ENCODE measurements around the gene DENND2D.

Gene DENND2D

DNA sequence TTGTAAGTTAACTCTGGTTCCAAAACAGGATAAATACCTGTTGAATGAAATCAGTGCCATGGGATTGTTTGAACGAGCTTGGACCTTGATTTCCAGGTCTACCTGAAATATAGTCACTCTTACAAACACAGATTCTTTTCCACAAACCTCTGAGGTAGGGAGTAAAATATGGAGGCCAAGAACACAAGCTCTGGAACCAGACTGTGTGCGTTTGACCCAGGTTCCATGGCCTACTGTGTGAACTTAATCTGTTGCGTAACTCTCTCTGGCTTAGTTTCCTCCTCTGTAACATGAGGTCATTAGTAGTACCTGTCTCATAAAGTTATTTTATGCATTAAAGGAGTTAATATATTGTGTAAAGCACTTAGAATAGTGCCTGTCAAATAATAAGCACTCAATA lies 25.1 kb downstream of the DENND2D start:
- no peak for DNase-seq (ENCODE audit: low read depth in 2 of 2)

DNA sequence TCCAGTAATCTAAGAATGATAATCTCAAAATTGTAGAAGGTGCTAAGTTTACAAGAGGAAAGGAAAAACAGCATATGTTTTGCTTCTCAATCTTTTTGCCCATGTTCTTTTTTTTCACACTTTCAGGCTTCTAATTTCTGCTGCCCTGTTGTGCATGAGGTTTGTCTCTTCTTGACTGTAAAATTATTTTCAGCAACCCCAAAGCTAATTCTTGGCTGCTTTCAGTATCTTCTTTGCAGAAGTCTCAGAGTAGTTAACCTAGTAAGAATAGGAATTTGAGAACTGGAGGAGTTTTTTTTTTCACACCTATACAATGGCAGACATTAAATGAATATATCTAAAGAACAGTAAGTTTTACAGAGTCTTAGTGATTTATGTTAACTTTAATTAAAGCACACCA lies 26.4 kb downstream of the DENND2D start:
- no peak for DNase-seq (ENCODE audit: low read depth in 2 of 2)

DNA sequence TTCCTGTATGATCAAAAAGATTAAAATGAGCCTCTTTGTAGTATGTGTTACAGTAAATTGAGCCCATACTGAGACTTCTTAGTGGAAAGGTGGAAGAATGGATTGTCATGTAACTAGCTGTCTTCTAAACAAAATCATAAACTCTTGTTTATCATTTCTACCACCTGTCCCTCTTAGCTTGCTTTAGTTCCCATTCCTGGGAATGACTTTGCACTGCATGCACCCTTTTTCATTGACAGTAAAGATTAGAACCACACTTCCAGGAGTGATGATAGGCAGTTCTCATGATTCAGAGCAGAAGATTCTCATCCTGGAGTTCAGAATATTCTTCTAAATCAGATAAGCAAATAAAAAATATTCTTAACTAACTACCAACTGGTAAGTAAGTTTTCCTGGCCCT lies 28.0 kb downstream of the DENND2D start:
- no peak for DNase-seq (ENCODE audit: low read depth in 2 of 2)

DNA sequence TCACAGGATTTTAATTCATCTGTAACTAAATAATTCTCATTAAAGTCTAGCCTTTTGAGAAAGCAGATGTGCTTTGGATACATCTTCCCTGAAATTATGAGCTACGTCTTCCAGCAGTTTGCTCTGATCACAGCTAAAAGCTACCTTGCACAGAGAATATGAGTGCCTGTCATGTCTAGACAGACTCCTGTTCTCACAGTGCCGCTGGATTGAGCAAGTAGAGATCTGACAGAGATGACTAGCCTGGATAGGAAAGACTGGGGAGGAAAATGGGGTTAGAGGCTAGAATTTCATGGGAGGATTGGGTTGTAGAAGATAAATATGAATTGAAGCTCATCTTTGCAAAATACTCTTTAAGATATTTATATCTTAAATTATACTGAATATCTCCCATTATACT lies 36.3 kb downstream of the DENND2D start:
- no peak for DNase-seq (ENCODE audit: low read depth in 2 of 2)

DNA sequence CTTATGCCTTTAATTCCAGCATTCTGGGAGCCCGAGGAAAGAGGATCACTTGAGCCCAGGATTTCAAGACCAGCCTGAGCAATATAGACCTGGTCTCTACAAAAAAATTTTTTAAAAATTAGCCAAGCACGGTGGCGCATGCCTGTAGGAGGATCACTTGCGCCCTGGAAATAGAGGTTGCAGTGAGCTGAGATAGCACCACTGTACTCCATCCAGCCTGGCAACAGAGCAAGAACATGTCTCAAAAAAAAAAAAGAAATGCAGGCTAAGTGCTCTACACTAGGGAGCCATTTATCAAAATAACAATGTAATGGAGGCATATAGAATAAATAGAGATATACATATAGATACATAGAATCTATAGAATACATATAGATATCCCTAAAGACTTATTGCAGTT lies 37.1 kb downstream of the DENND2D start:
- no peak for DNase-seq (ENCODE audit: low read depth in 2 of 2)

DNA sequence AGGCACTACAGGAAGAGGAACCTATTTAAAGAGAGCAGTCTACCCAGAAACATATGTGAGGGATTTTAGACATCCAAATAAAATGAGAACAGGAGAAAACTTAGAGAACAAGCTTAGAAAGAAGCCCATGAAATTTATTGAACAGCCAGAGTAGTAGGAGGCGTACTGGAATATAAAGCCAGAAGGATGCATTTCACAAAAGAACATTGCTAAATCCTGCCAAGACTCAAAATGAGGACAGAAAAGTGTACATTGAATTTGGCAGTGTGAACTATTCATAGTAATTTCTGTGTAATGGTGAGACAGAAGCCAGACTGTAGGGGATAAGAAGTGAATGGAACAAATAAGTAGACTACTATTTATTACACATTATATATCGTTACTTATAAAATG lies 38.0 kb downstream of the DENND2D start:
- no peak for DNase-seq (ENCODE audit: low read depth in 2 of 2)

DNA sequence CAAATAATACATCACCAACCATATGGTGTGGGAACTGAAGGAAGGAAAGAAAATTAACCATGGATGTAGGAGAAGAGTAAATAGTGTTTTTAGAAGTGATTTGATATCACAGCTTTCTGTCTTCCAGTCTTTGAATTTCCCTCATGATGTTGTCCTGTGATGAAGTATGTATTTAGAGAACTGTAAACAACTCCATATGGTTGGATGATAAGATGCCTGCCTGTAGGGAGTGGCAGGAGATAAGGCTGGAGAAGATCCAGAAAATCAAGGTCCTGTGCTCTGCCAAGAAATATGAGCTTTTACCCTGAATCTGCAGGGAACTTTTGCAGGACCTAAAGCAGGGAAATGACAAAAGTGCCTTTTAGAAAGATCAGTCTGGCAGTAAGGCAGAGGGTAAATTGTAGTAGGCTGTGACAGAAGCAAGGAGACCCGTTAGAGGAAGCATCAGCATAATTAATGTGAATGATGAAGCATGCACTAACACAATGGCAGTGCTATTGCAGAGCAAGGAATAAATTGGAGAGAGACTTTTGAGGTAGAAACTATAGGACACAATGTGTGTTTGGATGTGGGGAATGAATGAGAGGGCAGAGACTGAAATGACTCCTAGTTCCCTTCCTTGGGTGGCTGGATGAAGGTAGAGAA lies 38.5 kb downstream of the DENND2D start:
- no peak for DNase-seq (ENCODE audit: low read depth in 2 of 2)

DNA sequence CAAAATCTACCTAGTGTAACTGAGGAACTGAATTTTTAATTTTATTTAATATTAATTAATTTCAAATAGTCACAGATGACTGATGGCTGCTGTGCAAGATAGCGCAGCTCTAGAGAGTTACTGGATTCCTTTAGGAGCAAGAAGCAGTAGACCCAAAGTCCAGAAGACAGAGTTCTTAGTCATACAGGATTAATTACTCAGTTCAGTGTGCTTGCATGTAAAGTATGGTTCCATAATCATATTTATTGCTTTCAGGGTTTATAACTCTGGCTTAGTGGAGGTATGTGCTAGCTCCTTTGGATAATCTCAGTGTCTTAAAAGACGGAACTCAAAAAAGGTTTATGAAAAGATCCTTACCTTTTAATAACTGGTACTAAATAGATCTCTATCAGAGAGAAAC lies 43.0 kb downstream of the DENND2D start:
- no peak for DNase-seq (ENCODE audit: low read depth in 2 of 2)

DNA sequence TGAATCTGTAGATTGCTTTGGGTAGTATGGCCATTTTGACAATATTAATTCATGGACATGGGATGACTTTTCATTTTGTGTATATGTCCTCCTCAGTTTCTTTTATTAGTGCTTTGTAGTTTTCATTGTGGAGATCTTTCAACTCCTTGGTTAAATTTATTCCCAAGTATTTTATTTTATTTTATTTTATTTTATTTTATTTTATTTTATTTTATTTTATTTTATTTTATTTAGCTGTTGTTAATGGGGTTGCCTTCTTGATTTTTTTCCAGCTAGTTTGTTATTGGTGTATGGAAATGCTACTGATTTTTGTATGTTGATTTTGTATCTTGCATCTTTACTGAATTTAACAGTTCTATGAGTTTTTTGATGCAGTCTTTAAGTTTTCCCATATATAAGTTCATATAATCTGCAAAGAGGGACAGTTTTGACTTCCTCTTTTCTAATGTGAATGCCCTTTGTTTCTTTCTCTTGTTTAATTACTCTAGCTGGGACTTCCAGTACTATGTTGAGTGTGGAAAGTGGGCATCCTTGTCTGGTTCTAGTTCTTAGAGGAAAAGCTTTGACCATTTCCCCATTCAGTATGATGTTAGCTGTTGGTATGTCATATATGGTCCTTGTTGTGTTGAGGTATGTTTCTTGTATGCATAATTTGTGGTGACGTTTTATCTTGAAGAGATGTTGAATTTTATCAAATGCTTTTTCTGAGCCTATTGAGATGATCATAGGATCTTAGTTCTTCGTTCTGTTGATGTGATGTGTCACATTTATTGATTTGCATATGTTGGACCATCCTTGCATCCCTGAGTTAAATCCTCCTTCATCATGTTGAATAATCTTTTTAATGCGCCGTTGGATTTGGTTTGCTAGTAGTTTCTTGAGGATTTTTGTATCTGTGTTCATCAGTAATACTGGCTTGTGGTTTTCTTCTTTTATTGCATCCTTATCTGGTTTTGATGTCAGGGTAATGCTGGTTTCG lies 46.1 kb downstream of the DENND2D start:
- no peak for DNase-seq (ENCODE audit: low read depth in 2 of 2)

DNA sequence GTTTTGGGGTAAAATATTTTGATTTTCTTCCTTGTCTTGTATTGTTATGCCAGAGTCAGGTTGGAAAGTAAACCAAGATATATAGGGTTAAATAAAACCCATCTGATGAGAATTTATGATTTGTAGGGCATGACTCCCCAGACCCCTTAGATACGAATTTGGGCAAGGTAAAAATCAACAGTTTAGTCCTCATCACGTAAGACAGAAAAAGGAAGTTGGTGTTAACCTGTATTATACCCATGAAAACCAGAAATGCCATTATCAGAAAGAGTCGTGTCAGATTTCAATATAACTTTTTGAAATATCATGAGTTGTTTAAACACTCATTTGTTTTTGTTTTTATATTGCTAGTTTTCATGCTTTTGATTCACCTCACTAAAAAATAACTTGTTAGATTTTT lies 48.6 kb downstream of the DENND2D start:
- no peak for DNase-seq (ENCODE audit: low read depth in 2 of 2)

DNA sequence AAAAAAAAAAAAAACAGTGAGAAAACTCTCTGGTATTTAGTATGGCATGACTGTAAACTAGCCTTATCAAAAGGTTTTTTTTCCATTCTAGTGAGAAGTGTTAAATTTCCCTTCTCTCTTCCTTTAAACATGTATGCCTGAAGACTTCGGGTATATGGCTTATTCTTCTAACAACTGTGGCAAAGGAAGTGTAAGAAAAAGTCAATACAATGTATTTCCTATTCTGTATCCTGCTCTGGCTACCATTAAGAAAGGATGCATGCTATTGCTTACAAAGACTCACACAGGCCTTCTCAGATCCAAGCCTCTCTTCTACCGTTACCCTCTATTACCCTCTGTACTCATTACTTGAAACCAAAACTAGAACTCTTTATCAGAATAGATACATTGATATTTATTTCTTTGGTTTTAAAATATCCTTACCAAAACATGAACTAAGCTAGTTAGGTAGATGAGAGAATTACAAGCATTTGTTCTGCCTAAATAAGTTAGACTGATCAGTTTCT lies 52.0 kb downstream of the DENND2D start:
- no peak for DNase-seq (ENCODE audit: low read depth in 2 of 2)

DNA sequence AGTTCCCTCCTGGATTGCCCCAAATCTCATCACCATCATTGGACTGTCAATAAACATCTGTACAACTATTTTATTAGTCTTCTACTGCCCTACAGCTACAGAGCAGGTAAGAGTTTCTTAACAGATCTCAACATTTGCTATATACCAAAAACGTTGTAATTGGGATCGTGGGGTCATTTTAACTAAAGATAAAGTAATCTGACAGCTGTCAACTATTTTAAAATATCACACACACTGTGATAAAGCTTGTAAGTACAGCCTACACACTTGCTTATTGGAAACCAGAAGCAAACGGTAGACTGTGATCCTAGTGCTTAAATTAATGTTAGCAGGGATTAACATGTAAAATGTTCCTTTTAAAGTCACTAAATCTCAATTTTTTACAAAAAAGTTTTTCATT lies 52.5 kb downstream of the DENND2D start:
- no peak for DNase-seq (ENCODE audit: low read depth in 2 of 2)

DNA sequence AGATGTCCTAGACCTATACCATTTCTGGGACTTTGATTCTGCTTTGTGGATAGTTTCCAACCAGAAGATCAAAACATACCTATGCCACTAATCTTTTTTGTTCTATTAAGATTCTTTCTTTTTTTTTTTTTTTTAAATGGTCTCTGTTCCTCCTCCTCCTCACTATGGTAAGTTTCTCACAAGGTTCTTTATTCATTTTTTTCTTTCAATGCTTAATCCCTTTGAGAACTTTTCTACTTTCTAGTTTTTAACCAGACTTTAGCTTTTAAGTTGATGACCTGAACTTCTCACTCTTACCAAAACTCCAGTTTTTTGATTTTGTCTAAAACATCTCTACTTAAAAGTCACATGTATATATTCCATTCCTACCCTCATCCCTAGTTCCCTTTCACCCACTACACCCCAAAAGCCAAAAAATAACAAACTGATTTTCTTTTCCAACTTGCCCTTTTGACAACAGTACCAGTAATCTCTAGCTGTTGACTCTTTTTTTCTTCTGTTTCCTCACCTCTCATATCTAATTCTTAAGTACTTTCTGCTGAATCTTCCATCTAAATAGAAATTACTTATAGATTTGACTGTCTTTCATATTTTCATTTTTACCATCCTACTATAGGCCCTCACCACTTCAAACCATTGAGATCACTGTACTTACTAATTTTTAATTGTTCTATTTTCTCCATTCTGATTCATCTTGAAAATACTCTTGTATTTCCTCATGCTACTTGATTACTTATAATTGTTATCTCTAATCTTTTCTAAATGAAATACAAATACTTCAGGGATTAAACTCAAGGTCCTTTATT lies 54.3 kb downstream of the DENND2D start:
- DNase-seq (ENCODE audit: low read depth in 2 of 2) = no peak

DNA sequence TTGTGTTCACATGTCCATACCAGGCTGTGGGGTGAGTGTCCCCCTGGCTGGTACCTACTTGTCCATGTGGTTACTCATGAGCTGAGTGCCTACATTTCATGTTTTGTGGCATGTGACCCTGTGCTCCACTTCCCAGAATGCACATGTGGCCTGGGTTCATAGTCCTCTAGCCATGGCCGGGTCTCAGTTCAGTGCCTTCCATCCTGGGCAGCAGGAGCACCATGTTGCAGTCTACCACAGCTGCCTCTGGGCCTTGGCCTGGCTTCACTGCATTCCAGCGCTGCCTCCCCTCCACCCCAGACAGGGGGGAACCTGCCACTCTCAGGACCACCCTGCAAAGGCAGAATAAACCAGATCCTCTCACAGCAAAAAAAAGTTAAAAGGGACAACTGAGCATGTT lies 54.9 kb downstream of the DENND2D start:
- DNase-seq (ENCODE audit: low read depth in 2 of 2) = no peak

DNA sequence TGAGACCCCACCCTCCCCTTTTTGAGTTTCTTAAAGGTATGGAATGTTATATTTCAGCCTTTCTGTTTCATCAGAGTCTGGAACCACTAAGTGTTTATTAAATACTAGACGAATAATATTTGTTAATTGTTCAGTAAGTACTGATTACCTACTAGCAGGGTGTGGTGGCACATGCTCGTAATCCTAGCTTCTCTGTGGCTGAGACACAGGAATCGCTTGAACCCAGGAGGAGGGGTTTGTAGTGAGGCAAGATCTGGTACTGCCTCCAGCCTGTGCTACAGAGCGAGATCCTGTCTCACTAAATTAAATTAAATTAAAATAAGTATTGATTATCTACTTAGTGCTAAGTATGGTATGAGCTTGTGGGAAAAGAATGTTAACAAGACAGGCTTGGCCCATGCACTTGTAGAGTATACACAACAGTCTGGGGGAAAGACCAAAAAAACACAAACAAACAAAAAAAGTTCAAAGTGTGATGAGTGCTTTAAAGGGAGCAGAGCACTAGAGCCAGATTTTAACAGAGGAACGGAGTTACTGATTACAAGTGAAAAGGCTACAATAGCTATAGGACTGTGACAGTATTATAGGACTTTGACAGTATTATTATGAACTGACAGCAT lies 58.0 kb downstream of the DENND2D start:
- no peak for DNase-seq (ENCODE audit: low read depth in 2 of 2)

DNA sequence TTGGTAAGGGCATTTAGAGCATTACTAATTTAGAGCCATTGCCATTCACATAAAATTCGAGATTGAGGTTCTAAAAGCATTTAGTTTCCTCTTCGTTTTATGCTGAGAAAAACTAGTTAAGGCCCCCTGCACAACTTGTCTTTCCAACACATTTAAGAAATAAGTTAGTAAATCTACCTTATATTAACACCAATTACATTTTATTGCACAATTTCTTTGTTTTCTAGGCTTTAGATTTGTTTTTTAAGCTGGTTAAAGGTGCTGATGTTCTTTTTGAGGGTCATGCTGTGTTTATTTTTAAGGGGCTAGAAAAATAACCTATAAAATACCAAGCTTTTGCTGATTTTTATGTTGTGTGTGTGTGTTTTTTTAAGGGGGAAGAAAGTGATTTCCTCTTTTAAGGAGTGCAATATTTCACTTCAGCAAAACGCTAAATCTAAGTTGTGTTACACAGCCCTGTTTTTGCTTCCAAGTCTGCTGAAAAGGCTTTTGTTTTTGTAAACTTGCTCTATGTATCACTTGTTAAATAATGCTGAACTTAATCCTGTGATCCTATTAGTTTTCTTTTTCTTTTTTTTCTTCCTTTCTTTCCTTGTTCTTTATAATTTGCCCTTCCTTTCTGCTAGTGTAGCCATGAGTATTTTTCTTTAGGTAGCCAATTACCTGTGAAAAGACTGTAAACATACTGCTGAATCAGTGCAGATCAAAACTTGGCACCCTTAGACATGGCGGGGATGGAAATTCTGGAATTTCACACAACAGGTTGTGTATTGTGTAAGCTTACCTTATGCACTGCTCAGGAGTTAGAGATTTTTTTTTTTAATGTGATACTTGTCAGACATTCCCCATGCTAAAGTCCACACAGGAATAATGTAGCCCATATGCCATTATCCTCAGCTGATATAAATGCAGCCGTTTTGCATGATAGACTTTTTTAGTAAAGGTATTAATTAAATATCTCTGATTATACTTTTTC lies 58.9 kb downstream of the DENND2D start:
- no peak for DNase-seq (ENCODE audit: low read depth in 2 of 2)

DNA sequence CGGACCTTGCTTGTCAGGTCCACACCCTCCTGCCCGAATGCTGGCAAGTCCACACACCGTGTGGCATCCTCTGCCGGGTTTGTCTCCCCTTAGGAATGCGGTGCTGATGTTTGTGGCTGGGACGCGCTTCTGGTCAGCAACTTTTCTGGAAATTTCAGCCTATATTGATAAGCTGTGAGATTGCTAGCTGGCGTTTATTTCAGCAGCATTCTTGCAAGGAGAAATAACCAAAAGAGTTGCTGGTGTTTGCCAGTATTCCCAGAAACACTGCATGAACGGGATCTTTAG lies 59.8 kb downstream of the DENND2D start:
- DNase-seq (ENCODE audit: low read depth in 2 of 2) = no peak

DNA sequence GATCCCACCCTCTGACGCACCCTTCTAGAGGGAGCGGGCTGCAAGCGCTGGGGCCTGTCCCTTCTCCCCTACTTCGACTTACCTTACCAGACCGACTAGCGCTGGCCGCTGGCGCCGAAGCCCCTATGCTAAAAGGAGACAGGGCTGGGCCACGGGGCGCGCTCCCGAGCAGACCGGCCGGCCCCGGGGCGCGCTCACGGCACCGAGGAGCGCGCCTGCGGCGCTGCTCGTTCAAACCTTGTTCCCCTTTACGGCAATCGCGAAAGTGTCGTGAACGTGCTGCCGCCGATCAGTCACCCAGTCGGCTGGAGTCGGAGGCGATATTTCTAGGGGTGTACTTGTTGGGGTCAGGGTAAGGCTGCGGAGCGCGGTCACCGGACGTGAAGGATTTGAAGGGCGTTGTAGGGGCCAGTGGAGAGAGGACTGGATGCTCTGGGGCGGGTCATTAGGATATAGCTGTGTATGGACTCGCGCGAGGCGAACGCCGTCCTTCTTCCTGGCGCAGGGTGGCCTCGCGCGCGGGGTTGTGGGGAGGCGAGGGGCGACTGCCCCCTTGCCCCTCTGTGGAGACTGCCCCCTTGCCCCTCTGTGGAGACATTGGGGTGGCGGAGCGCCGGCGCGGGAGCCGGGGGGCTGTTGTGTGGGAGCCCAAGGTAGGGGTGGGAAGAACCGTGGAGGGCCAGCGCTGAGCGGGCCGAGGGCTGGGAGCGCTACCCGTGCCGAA lies 60.3 kb downstream of the DENND2D start, which contains the start of the genes CEPT1 and DRAM2:
TSS of gene CEPT1 (plus strand) at position 268 of the 724 bp plus-strand sequence. CDS start 7,492 bp downstream, outside the sequence.
TSS of gene DRAM2 (minus strand) at position 138 of the 724 bp plus-strand sequence. CDS start 8,539 bp downstream, outside the sequence.
- DNase-seq (ENCODE audit: low read depth in 2 of 2) = peak; percentile 83 to 87

DNA sequence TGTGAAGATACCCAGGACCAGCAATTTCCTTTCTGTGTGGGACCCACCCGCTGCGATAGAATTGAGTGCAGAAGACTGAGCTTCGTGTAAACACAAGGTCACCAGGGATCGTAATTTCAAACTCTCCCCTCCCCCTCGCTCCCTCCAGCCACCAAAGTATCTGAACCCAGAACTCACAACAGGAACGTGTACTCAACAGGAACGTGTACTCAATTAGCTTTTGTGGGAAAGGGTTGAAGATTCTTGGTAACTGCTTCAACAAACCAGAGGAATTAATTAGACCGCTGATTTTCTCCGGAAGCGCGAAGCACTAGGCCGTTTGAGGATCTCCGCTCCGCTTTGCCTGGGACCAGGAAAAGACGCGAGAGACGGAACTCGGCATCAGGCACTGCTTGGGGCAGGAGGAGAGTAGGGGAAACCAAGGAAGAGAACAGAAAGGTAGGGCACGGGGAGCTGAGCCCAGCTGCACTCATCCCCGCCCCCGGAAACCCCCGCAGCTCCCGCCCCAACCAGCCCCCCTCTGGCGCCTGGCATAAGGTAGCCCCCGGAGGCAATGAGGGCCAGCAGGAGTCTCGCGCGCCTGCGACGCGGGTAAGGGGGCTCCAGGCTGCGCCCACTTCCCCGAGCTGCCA lies 61.0 kb downstream of the DENND2D start:
- DNase-seq (ENCODE audit: low read depth in 2 of 2) = no peak
